Naive thymus-derived CD4-positive, alpha-beta T cell (primary cell): ENCODE measurements around the gene CA4. TPM values are rescaled to one million over a fixed set of nuclear protein-coding genes. Genes with fewer than 3 reads are reported as not detected.

ENCODE experiments used
- ATAC-seq: fragments of 150-1000 bp; cut with Tn5 transposase; 2 replicates; pipeline ENCODE4 v1.10.0; 2021; ENCODE audit warnings: mild to moderate bottlenecking, moderate library complexity
- CTCF ChIA-PET: fragments of 350-600 bp; sonication (Branson Sonifier 250); formaldehyde crosslinking; loops from one replicate; lab custom pipeline; 2021; ENCODE audit warnings: antibody characterized with exemption; lab: Charles Lee
- POLR2A ChIA-PET: fragments of 350-600 bp; sonication (Branson Sonifier 250); formaldehyde crosslinking; loops from one replicate; lab custom pipeline; 2021; ENCODE audit warnings: antibody characterized with exemption, inconsistent platforms; lab: Charles Lee
- DNase-seq, 9 donors: peaks; one replicate each; pipeline versions ENCODE4 v3.0.0 to v3.0.0-alpha.2; 2020 to 2022; ENCODE audit warnings: mixed read lengths in 1 of 9
- H3K27ac ChIP-seq: one replicate; pipeline ENCODE4 v1.7.0; 2013; ENCODE audit warnings: mild to moderate bottlenecking, low read depth, low read length, moderate library complexity
- H3K27me3 ChIP-seq, 2 donors: one replicate each; pipeline ENCODE4 v1.7.0; 2013; ENCODE audit warnings: low read length in 2 of 2, mild to moderate bottlenecking in 2 of 2, moderate library complexity in 2 of 2; ENCODE audit not compliant: control insufficient read depth in 2 of 2, insufficient read depth in 2 of 2
- H3K36me3 ChIP-seq, 3 experiments: 1 replicate in 2 of 3; 2 replicates in 1 of 3; pipeline ENCODE4 v1.7.0; 2013; ENCODE audit warnings: low read length in 3 of 3, mild to moderate bottlenecking in 3 of 3, moderate library complexity in 1 of 3; ENCODE audit not compliant: insufficient read depth in 3 of 3, control insufficient read depth in 2 of 3
- H3K4me1 ChIP-seq, 2 donors: one replicate each; pipeline ENCODE4 v1.7.0; 2013; ENCODE audit warnings: low read length in 2 of 2, mild to moderate bottlenecking in 2 of 2, moderate library complexity in 1 of 2; ENCODE audit not compliant: control insufficient read depth in 2 of 2, insufficient read depth in 2 of 2
- H3K4me3 ChIP-seq: 2 replicates; pipeline ENCODE4 v1.7.0; 2013; ENCODE audit warnings: mild to moderate bottlenecking, low read length
- H3K9me3 ChIP-seq, 3 experiments: 1 replicate in 2 of 3; 2 replicates in 1 of 3; pipeline ENCODE4 v1.7.0; 2013; ENCODE audit warnings: low read length in 3 of 3; ENCODE audit not compliant: control insufficient read depth in 2 of 3
- H3K27ac Mint-ChIP-seq, 9 donors: one replicate each; pipeline ENCODE4 v1.8.0; 2020 to 2022; ENCODE audit warnings: mixed read lengths in 9 of 9, mild to moderate bottlenecking in 8 of 9, moderate library complexity in 5 of 9, inconsistent platforms in 2 of 9
- H3K27me3 Mint-ChIP-seq, 5 donors: one replicate each; pipeline ENCODE4 v1.8.0; 2021 to 2022; ENCODE audit warnings: mixed read lengths in 5 of 5, mild to moderate bottlenecking in 1 of 5
- H3K36me3 Mint-ChIP-seq, 5 donors: one replicate each; pipeline ENCODE4 v1.8.0; 2020 to 2022; ENCODE audit warnings: mixed read lengths in 5 of 5, mild to moderate bottlenecking in 3 of 5, inconsistent platforms in 1 of 5
- H3K4me1 Mint-ChIP-seq, 7 donors: one replicate each; pipeline ENCODE4 v1.8.0; 2020 to 2022; ENCODE audit warnings: mixed read lengths in 7 of 7, mild to moderate bottlenecking in 3 of 7, inconsistent platforms in 1 of 7
- H3K4me3 Mint-ChIP-seq, 10 donors: one replicate each; pipeline ENCODE4 v1.8.0; 2020 to 2022; ENCODE audit warnings: mild to moderate bottlenecking in 10 of 10, mixed read lengths in 10 of 10, moderate library complexity in 6 of 10, inconsistent platforms in 2 of 10
- H3K9me3 Mint-ChIP-seq, 11 donors: one replicate each; pipeline ENCODE4 v1.8.0; 2020 to 2022; ENCODE audit warnings: mixed read lengths in 11 of 11, mild to moderate bottlenecking in 4 of 11, inconsistent platforms in 1 of 11, moderate library complexity in 1 of 11
- intact Hi-C, 2 donors: fragments of 100-400 bp; cut with micrococcal nuclease; formaldehyde crosslinking; loops; one replicate each; pipeline ENCODE4 v1.15.1; 2023
- polyA plus RNA-seq, 2 donors: library from polyadenylated mRNA; unstranded; fragments of 300-500 nt; fragmentation: Illumina TruSeq; gene quantifications; one replicate each; pipeline ENCODE4 v1.2.3, GENCODE V29; 2021
- total RNA-seq, 6 experiments: library from RNA in 5 of 6; stranded (reverse) in 5 of 6; gene quantifications; 1 replicate in 5 of 6; 2 replicates in 1 of 6; pipeline ENCODE4 v1.2.3 and lab custom pipeline; 2021 to 2026

Gene CA4
- total and polyA plus RNA-seq, 7 experiments from 2014 or later: not detected

DNA sequence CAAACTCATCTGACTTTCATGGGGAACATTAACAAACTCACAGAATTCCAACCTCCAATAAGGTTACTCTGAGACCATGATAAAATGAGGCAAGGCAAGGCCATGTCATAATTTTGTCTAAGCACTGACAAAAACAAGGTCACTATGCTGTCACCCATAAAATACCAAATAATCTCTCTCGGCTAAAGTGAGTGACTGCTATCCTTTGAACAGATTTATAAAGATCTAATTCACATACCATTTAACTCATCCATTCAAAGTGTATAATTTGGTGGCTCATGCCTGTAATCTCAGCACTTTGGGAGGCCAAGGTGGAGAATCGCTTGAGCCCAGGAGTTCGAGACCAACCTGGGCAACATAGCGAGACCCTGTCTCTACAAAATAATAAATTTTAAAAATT lies 20.6 kb upstream of the CA4 start:
- ChIA-PET CTCF (interaction anchor here (0.6 kb wide), 1 partner anchor 374 kb away, joined by 3 read pairs; no protein-coding TSS in a partner anchor), POLR2A (no interaction called here)
- Histone ChIP-seq H3K27ac (no peak overlapping the region), H3K36me3 (peaks cover 0 to 3% (median 0%) of the 10 kb centered on the region in 3 experiments), H3K4me3 (no peak overlapping the region), H3K4me1 (no peaks in the 10 kb centered on the region), H3K27me3 (no peaks in the 10 kb centered on the region), H3K9me3 (no peaks in the 10 kb centered on the region)
- H3K4me3 Mint-ChIP-seq: no peak overlapping the region
- ATAC-seq (no peak), DNase-seq (no peak)
- intact Hi-C loops: no loop called here
- H3K9me3 Mint-ChIP-seq: peaks cover 0 to 1% (median 0%) of the 10 kb centered on the region in 11 donors
- H3K36me3 Mint-ChIP-seq: peaks cover 4 to 14% (median 8%) of the 10 kb centered on the region in 5 donors
- H3K27me3 Mint-ChIP-seq: peaks cover 0 to 8% (median 0%) of the 10 kb centered on the region in 5 donors
- peaks cover 5 to 12% (median 9%) of the 10 kb centered on the region in 7 donors for H3K4me1 Mint-ChIP-seq
- no peak overlapping the region for H3K27ac Mint-ChIP-seq

DNA sequence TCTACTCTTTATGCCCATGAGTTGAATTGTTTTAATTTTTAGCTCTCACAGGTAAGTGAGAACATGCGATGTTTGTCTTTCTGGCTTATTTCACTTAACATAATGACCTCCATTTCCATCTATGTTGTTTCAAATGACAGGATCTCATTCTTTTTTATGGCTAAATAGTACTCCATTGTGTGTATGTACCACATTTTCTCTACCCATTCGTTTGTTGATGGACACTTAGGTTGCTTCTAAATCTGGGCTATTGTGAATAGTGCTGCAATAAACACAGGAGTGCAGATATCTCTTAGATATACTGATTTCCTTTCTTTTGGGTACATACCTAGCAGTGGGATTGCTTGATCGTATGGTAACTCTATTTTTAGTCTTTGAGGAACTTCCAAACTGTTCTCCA lies 19.3 kb upstream of the CA4 start:
- H3K27ac Mint-ChIP-seq: no peak overlapping the region
- peaks cover 0 to 11% (median 5%) of the 10 kb centered on the region in 5 donors for H3K27me3 Mint-ChIP-seq
- no peak for ATAC-seq
- Histone ChIP-seq H3K4me1 (peaks cover 3 to 7% of the 10 kb centered on the region in 2 donors), H3K4me3 (no peak overlapping the region), H3K27me3 (no peaks in the 10 kb centered on the region), H3K36me3 (peaks cover 0 to 3% (median 0%) of the 10 kb centered on the region in 3 experiments), H3K27ac (no peak overlapping the region), H3K9me3 (no peaks in the 10 kb centered on the region)
- H3K4me1 Mint-ChIP-seq: peaks cover 18 to 23% (median 22%) of the 10 kb centered on the region in 7 donors
- H3K9me3 Mint-ChIP-seq: peaks cover 0 to 1% (median 0%) of the 10 kb centered on the region in 11 donors
- POLR2A ChIA-PET: no interaction called here
- H3K4me3 Mint-ChIP-seq: no peak overlapping the region
- DNase-seq: no peak
- peaks cover 4 to 14% (median 8%) of the 10 kb centered on the region in 5 donors for H3K36me3 Mint-ChIP-seq
- CTCF ChIA-PET: no interaction called here
- intact Hi-C loops: loop anchor here in 1 of 2 donors (10.0 kb wide), 2 partner anchors 394 to 474 kb away; partner anchors contain the start of genes APPBP2 and PPM1D

DNA sequence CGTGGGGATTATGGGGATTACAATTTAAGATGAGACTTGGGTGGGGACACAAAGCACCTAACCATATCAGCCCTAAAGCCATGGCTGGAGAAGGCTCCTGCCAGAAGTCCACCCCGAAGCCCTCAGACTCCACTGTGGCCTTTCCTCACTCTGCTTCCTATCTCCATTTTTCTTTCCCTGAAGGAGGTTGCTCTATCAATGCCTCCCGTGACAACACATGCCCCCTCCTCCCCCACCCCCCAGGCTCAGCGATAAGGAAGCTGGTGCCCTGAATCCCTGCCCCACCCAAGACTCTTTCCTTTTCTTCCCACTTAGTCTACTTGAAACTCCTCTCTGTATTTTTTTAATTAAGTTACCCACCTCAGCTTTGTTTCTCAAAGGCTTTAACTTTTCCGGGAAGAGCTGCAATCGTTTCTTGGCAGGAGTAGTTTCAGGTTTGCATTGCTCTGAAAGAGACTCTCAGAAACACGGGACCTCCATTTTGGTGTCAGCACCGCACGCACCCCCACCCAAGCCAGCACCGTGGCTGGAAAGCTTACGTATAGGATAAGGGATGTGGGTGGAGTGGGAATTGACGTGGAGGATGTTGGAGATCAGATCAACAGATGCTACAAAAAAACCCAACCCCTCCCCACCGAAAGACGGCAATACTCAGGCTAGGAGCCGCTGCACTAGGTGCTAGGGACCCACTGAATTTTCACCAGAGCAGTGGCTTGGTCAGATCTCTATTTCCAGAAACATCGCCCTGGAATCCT lies 15.2 kb upstream of the CA4 start:
- H3K27me3 ChIP-seq: peaks cover 0 to 4% of the 10 kb centered on the region in 2 donors
- peaks cover 0 to 3% (median 0%) of the 10 kb centered on the region in 3 experiments for H3K36me3 ChIP-seq
- ChIA-PET CTCF (no interaction called here), POLR2A (no interaction called here)
- Mint-ChIP-seq H3K36me3 (peaks cover 4 to 14% (median 8%) of the 10 kb centered on the region in 5 donors), H3K27me3 (peaks cover 7 to 34% (median 23%) of the 10 kb centered on the region in 5 donors), H3K9me3 (peaks cover 0 to 2% (median 0%) of the 10 kb centered on the region in 11 donors), H3K27ac (peak overlapping the region; percentile 12 to 93 (median 72)), H3K4me3 (peak overlapping the region; percentile 90 to 98 (median 96)), H3K4me1 (peaks cover 18 to 31% (median 28%) of the 10 kb centered on the region in 7 donors)
- no peaks in the 10 kb centered on the region for H3K9me3 ChIP-seq
- H3K27ac ChIP-seq: peak overlapping the region; percentile 47
- intact Hi-C loops: loop anchor here in 1 of 2 donors (10.0 kb wide), 2 partner anchors 390 to 470 kb away; partner anchors contain the start of genes APPBP2 and PPM1D
- peaks cover 3 to 12% of the 10 kb centered on the region in 2 donors for H3K4me1 ChIP-seq
- peak; percentile 24 for ATAC-seq
- H3K4me3 ChIP-seq: peak overlapping the region; percentile 71
- peak in 7 of 9 donors; percentile 31 to 52 (median 41) for DNase-seq

DNA sequence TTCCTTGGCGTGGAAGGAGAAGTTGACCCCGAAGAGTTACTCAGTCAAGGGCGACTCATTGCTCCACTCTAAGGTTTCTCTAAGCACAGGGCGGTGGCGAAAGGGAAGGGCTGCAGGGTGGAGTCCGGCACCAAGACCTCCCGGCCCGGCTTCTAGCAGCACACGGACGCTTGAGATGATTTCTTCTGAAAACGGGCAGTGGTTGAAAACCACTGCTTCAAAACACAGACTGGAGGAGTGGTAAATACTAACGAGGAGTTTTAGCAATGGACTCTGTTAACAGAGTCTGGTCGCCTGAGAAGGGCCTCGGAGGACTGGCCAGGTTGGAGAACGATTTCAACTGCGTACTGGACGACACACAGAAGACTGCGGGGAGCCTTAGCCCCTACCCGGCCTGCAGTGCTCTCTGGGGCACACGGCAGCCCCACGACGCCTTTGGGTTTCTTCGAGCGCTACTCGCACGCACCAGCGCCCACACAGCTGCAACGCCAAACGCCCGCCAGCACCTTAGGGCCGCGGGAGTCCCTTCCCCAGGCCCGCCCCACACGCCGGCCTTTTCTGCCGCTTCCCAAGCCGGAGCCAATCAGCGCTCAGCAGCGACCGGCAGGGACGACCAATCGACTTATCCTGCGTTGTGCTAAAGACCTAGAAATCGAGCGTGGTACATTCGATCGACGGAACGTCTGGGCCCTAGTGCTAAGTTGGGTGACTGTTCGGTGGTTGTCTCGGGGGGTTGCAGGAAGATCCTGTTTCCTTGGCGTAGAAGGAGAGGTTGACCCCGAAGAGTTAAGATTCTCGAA lies 14.4 kb upstream of the CA4 start:
- Histone ChIP-seq H3K4me1 (peaks cover 3 to 12% of the 10 kb centered on the region in 2 donors), H3K4me3 (peak overlapping the region; percentile 71), H3K9me3 (no peaks in the 10 kb centered on the region), H3K36me3 (peaks cover 0 to 3% (median 0%) of the 10 kb centered on the region in 3 experiments), H3K27ac (peak overlapping the region; percentile 47), H3K27me3 (peaks cover 3 to 12% of the 10 kb centered on the region in 2 donors)
- DNase-seq (peak; percentile 52 to 85 (median 67)), ATAC-seq (peak; percentile 93)
- Mint-ChIP-seq H3K4me1 (peaks cover 18 to 36% (median 34%) of the 10 kb centered on the region in 7 donors), H3K27me3 (peaks cover 14 to 42% (median 29%) of the 10 kb centered on the region in 5 donors), H3K9me3 (peaks cover 0 to 2% (median 0%) of the 10 kb centered on the region in 11 donors), H3K4me3 (peak overlapping the region; percentile 90 to 98 (median 96)), H3K27ac (peak overlapping the region; percentile 12 to 93 (median 72)), H3K36me3 (peaks cover 3 to 14% (median 8%) of the 10 kb centered on the region in 5 donors)
- intact Hi-C loops: loop anchor here in 1 of 2 donors (10.0 kb wide), 2 partner anchors 389 to 469 kb away; partner anchors contain the start of genes APPBP2 and PPM1D
- POLR2A ChIA-PET: interaction anchor here (0.6 kb wide), 1 partner anchor 502 kb away, joined by 3 read pairs; no protein-coding TSS in a partner anchor
- CTCF ChIA-PET: interaction anchor here (1.9 kb wide), 1 partner anchor 13 kb away, joined by 4 read pairs; no protein-coding TSS in a partner anchor

DNA sequence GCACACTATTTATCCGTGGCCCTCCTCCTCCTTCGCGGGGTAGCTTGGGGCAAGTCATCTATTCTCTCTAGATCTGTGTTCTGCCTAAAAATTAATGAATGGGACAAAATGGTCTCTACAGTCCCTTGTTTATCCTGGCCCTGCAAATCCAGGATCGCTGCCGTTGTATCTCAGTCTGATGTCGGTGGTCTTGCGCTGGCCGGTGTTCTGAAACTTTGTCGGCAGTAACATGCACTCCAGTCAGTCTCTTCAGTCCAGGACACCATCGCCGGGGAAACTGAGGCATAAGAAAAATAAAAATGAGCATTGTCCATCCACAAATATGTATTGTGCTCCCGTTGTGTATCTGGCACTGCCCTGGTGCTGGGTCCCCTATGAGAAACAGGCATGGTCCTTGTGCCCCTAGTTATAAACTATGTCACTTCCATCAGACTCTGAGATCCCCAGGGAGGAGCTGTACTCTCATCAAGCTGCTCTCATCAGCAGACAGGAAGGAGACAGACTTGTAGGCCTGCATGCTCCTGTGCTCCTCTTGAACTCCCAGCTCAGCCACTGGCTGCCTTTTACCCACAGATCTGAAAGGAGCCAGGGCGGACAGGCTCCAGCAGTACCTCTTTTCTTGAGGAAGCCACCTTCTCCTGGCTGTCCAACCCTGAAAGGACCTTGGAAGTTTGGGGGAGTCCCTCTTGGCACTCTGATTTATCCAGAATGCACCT lies 13.7 kb upstream of the CA4 start:
- Histone ChIP-seq H3K4me1 (peaks cover 3 to 12% of the 10 kb centered on the region in 2 donors), H3K27ac (no peak overlapping the region), H3K9me3 (no peaks in the 10 kb centered on the region), H3K4me3 (peak overlapping the region; percentile 71), H3K27me3 (peaks cover 3 to 19% of the 10 kb centered on the region in 2 donors), H3K36me3 (peaks cover 0 to 3% (median 0%) of the 10 kb centered on the region in 3 experiments)
- ATAC-seq (no peak), DNase-seq (no peak)
- CTCF ChIA-PET: interaction anchor here (1.9 kb wide), 1 partner anchor 12 kb away, joined by 4 read pairs; no protein-coding TSS in a partner anchor
- peaks cover 0 to 14% (median 8%) of the 10 kb centered on the region in 5 donors for H3K36me3 Mint-ChIP-seq
- peak overlapping the region in 5 of 9 donors; percentile 28 to 87 (median 76) for H3K27ac Mint-ChIP-seq
- intact Hi-C loops: loop anchor here in 1 of 2 donors (10.0 kb wide), 2 partner anchors 389 to 469 kb away; partner anchors contain the start of genes APPBP2 and PPM1D
- peaks cover 21 to 49% (median 37%) of the 10 kb centered on the region in 5 donors for H3K27me3 Mint-ChIP-seq
- peaks cover 18 to 41% (median 34%) of the 10 kb centered on the region in 7 donors for H3K4me1 Mint-ChIP-seq
- H3K4me3 Mint-ChIP-seq: peak overlapping the region; percentile 90 to 98 (median 96)
- POLR2A ChIA-PET: interaction anchor here (0.6 to 1.1 kb wide), 2 partner anchors 58 to 502 kb away, joined by 3 read pairs; partner anchors contain the start of gene HEATR6
- peaks cover 0 to 2% (median 0%) of the 10 kb centered on the region in 11 donors for H3K9me3 Mint-ChIP-seq
